ENCODE data around the gene ADISSP. TPM values are rescaled to one million over a fixed set of nuclear protein-coding genes. Genes with fewer than 3 reads are reported as not detected.

The ADISSP gene
- total RNA-seq, 1 donor from 2014 or later, result 62.0 TPM

GRCh38 chr20:3777716-3778629, 10.4 kb upstream of the ADISSP start:
- TF ChIP-seq CTCF (conservative IDR thresholded peaks at IDR 0.05; ENCODE audit: low read depth, low read length), result peak; percentile 2
- no peak for DNase-seq (ENCODE audit: low read depth)
- peak overlapping the region; percentile 57 for H3K4me3 ChIP-seq (ENCODE audit: low read depth, low read length)

- no peak for DNase-seq (ENCODE audit: low read depth)
- TF ChIP-seq CTCF (conservative IDR thresholded peaks at IDR 0.05; ENCODE audit: low read depth, low read length), result no peak
- H3K4me3 ChIP-seq (ENCODE audit: low read depth, low read length), result peak overlapping the region; percentile 57
Measured at GRCh38 chr20:3777381-3777715, 9.8 kb upstream of the ADISSP start.

- no peak for TF ChIP-seq CTCF (conservative IDR thresholded peaks at IDR 0.05; ENCODE audit: low read depth, low read length)
- DNase-seq (ENCODE audit: low read depth), result no peak
- H3K4me3 ChIP-seq (ENCODE audit: low read depth, low read length), result no peak overlapping the region
Measured at GRCh38 chr20:3775457-3776108, 8.0 kb upstream of the ADISSP start.

GRCh38 chr20:3771552-3772058, 4.1 kb upstream of the ADISSP start:
- DNase-seq (ENCODE audit: low read depth), result no peak
- no peak for TF ChIP-seq CTCF (conservative IDR thresholded peaks at IDR 0.05; ENCODE audit: low read depth, low read length)
- no peak overlapping the region for H3K4me3 ChIP-seq (ENCODE audit: low read depth, low read length)

GRCh38 chr20:3768342-3769130, 983 bp upstream of the ADISSP start:
- H3K4me3 ChIP-seq (ENCODE audit: low read depth, low read length), result peak overlapping the region; percentile 90
- DNase-seq (ENCODE audit: low read depth), result no peak
- peak; percentile 61 for TF ChIP-seq CTCF (conservative IDR thresholded peaks at IDR 0.05; ENCODE audit: low read depth, low read length)

- peak overlapping the region; percentile 90 for H3K4me3 ChIP-seq (ENCODE audit: low read depth, low read length)
- DNase-seq (ENCODE audit: low read depth), result no peak
- no peak for TF ChIP-seq CTCF (conservative IDR thresholded peaks at IDR 0.05; ENCODE audit: low read depth, low read length)
Measured at GRCh38 chr20:3767110-3767426, 485 bp downstream of the ADISSP start.

Measured in epithelial cell of proximal tubule (primary cell).